HG03095 (cell line): ENCODE data around the gene DEFB126.
"Not testable (repeated sequence)": the region's sequence is repeated elsewhere in the genome, so short reads cannot be mapped to it uniquely, and the experiment has no call there.

Experiments used
- ATAC-seq: cut with Tn5 transposase; IDR thresholded peaks from one replicate; pipeline ENCODE4 v1.9.1; 2021; ENCODE audit warnings: moderate library complexity; ENCODE audit not compliant: unreplicated experiment

The DEFB126 gene, protein sequence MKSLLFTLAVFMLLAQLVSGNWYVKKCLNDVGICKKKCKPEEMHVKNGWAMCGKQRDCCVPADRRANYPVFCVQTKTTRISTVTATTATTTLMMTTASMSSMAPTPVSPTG

DNA sequence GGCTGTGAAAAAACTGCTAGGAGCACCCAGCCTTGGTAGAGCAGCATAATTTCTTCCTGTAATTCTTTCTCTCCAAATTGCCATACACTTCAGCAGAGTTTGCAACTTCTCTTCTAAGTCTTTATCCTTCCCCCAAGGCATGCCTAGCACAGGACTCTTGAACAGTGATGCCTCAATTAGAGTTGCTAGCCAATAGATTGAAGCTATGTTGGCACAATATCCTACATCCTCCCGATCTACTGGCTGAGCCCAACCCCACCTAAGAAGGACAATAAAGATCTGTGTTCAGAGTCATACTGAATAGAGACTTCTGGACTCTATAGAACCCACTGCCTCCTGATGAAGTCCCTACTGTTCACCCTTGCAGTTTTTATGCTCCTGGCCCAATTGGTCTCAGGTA lies at the start of gene DEFB126:
TSS of gene DEFB126 (plus strand) at position 301 of the 400 bp plus-strand sequence. CDS start at position 340, 39 bp downstream.
- no peak for ATAC-seq

DNA sequence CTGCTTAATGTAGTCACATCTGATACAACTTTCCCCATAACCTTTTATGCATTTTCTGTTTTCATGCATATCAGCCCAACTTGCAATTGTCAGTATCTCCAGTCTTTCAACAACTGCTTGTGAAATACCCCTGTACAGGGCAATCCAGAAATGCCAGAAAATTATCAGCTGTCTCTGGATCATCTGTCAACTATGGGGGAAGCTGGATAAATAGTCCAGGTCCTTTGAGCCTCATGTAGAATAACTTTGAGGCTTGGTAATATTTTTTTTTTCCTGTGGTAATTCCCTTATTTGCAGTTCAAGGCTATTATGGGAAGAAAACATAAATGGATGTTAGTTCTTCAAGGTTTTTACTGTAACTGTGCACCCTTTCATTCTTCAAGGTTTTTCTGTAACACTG lies 48.7 kb upstream of the DEFB126 start:
- ATAC-seq = no peak

DNA sequence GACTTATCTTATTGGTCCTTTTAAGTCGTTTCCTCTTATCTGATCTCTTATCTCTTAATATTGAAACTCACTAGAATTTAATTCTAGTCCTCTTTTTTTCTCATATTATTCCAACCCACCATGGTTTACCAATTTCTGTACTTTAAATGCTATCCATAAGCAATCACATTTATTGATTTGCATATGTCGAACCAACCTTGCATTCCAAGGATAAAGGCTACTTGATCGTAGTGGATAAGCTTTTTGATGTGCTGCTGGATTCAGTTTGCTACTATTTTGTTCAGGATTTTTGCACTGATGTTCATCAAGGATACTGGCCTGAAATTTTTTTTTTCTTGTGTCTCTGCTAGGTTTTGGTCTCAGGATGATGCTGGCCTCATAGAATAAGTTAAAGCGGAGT lies 47.2 kb upstream of the DEFB126 start:
- no peak for ATAC-seq

DNA sequence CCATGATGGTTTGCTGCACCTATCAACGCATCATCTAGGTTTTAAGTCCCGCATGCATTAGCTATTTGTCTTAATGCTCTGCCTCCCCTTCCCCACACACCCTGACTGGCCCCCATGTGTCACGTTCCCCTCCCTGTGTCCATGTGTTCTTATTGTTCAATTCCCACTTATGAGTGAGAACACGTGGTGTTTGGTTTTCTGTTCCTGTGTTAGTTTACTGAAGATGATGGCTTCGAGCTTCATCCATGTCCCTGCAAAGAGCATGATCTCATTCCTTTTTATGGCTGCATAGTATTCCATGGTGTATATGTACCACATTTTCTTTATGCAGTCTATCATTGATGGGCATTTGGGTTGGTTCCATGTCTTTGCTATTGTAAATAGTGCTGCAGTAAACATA lies 44.7 kb upstream of the DEFB126 start:
- not testable (repeated sequence) for ATAC-seq

GRCh38 chr20:101975-102374 lies 40.4 kb upstream of the DEFB126 start:
- ATAC-seq = no peak

DNA sequence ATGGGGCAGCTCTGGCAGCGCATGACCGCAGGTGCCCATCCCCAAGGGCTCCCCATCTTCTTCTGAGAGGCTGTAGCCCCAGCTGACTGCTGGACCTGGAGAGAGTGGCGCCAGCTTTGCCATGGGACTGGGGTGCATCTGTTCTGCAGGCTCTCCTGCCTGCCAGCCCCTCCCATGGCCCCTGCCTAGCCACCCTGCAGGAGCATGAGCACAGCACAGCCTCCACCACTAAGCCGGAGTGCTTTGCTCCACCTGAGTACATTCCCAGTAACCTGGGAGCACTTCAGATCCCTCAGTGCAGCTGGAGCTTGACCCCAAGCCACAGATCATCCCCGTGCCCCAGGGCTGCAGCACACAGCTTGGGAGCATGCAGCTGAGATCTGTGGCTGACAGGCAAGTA lies 38.9 kb upstream of the DEFB126 start:
- ATAC-seq = no peak

- no peak for ATAC-seq
These were observed 30.0 kb upstream of the DEFB126 start for GRCh38 chr20:112396-112795.

GRCh38 chr20:117518-117917 lies 24.9 kb upstream of the DEFB126 start:
- ATAC-seq = no peak

GRCh38 chr20:129786-130323 lies 12.5 kb upstream of the DEFB126 start:
- not testable (repeated sequence) for ATAC-seq

GRCh38 chr20:137668-138490 lies 4.5 kb upstream of the DEFB126 start:
- no peak for ATAC-seq

GRCh38 chr20:145877-146276 lies 3.5 kb downstream of the DEFB126 start:
- ATAC-seq = no peak

DNA sequence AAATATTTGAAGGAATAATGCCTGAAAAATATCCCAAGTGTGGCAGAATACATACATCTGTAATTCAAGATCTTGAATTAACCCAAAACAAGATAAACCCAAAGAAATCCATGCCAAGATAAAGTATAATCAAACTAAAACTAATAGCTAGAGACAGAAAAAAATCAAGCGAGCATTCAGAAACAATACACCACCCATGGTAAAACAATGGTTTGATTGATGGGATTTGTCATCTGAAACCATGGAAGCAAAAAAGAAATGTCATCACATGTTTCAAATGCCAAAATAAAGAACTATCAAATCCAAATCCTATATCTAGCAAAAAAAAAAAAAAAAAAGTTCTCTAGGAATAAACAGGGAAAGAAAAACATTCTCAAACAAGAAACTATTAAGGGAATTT lies 9.7 kb downstream of the DEFB126 start:
- no peak for ATAC-seq

GRCh38 chr20:157154-157553 lies 14.8 kb downstream of the DEFB126 start, which contains the start of gene DEFB127:
Gene DEFB127, plus strand, starts transcription at chr20:157454. Its CDS starts 91 bp downstream, at chr20:157545.
- no peak for ATAC-seq

- ATAC-seq = no peak
These were observed 22.2 kb downstream of the DEFB126 start for GRCh38 chr20:164618-165017.

DNA sequence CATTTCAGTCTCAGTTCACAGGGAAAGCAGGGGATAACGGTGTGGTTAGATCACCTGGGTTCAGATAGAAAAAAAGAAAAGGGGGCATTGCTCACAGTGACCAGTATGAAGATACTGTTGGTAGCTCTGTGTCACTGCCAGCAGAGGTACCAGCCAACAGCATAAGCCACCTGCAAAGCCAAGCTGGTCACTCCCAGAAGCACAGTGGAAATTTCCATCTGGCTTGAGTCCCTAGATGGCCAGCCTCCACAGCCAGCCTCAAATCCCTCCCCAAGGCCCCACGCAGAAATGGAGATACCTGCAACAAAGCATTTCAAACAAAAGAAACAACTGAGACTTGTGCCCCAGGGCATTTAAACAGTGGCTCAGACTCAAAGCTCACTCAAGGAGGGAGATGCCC lies 26.5 kb downstream of the DEFB126 start:
- no peak for ATAC-seq

DNA sequence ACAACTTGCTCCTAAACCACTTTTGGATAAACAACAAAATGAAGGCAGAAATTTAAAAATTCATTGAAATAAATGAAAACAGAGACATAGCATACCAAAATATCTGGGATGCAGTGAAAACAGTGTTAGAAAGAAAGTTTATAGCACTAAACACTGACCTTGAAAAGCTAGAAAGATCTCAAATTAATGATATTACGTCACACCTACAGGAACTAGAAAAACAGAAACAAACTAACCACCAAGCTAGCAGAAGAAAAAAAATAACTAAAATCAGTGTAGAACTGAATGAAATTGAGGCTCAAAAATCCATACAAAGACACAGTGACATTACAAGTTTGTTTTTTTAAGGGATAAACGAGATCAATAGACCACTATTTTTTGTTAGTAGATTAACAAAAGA lies 41.9 kb downstream of the DEFB126 start:
- ATAC-seq = no peak

- no peak for ATAC-seq
These were observed 45.3 kb downstream of the DEFB126 start for GRCh38 chr20:187733-188132.

GRCh38 chr20:189611-190010 lies 47.2 kb downstream of the DEFB126 start, which contains the start of gene DEFB128:
Gene DEFB128, minus strand, starts transcription at chr20:189711. Its CDS starts 88 bp downstream, at chr20:189623.
- ATAC-seq = no peak
